GM21360 (cell line): Measurements from ENCODE around the gene MLC1.

Source experiments
- ATAC-seq: cut with Tn5 transposase; IDR thresholded peaks from one replicate; pipeline ENCODE4 v1.9.1; 2021; ENCODE audit warnings: mild to moderate bottlenecking, moderate library complexity; ENCODE audit not compliant: unreplicated experiment

Gene MLC1

DNA sequence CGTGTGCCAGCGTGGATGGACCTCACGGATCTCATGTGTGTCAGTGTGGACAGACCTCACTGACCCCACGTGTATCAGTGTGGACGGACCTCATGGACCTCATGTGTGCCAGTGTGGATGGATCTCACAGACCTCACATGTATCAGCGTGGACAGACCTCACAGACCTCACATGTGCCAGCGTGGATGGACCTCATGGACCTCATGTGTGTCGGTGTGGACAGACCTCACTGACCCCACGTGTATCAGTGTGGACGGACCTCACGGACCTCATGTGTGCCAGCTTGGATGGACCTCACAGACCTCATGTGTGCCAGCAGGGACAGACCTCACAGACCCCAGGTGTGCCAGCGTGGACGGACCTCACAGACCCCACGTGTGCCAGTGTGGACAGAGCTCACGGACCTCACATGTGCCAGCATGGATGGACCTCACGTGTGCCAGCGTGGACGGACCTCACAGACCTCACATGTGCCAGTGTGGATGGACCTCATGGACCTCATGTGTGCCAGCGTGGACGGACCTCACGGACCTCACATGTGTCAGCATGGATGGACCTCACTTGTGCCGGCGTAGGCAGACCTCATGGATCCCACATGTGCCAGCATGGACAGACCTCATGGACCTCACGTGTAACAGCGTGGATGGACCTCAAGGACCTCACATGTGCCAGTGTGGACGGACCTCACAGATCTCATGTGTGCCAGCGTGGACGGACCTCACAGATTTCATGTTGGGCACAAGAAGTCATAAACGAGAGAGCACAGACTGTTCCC lies 45.4 kb downstream of the MLC1 start:
- ATAC-seq, result no peak

DNA sequence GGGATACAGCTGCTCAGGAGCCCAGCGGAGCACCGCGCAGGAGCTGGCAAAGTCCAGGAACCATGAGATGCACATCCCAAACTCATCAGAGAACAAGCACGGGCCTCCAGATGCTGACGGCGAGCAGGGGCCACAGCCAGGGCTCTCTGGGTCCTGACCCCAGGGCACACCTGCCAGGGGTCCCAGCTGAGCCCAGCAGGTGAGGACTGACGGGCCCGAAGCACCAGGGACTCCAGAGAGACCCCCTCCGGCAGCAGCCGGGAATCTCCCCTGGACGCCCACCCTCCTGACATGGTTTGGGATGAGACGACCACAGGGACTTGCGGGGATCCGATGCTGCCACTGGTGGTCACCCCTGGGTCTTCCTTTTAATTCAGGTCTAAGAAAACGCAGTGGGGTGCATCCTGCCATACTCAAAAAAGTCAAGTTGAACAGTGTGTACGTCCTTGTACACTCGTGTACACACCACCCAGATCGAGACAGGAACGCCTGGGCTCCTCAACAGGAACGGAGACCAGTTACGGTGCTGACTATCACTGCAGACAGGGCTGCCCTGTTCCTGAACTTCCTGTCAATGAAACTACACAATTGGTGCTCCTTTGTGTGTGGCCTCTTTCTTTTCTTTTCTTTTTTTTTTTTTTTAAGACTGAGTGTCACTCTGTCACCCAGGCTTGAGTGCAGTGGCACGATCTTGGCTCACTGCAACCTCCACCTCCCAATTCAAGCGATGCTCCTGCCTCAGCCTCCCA lies 49.1 kb downstream of the MLC1 start:
- no peak for ATAC-seq

DNA sequence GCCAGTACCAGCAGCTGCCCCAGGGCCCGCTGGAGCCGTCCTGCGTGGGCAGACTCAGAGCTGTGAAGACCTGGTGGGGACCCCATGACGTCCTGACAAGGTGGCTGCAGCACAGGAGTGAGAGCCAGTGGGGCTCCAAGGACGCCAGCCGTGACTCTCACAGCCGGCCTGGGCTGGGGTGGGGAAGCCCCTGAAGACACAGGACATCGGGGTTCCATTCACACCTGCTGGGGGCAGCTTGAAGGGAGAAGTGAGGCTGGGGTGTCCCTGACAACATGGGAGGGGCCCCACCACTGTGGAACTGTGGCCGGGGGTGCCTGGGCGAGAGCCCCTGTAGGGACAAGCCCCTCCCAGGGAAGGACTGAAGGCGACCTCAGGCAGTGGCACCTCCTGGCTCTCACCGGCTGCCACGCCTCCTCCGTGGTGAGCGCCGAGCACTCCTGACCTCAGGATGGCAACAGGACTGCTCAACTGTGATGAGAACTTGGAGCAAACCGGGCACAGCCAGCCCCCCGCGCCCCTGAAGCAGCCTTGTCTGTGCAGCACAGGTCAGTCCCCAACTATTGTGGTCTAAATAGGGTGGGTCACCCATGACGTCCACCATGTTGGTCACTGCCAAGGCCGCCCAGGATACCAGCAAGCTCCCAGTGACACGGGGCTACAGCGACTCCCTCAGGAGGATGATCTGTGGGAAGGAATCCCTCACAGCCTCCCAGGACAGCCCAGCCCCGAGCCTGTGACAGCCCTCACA lies 49.9 kb downstream of the MLC1 start:
- ATAC-seq, result no peak

DNA sequence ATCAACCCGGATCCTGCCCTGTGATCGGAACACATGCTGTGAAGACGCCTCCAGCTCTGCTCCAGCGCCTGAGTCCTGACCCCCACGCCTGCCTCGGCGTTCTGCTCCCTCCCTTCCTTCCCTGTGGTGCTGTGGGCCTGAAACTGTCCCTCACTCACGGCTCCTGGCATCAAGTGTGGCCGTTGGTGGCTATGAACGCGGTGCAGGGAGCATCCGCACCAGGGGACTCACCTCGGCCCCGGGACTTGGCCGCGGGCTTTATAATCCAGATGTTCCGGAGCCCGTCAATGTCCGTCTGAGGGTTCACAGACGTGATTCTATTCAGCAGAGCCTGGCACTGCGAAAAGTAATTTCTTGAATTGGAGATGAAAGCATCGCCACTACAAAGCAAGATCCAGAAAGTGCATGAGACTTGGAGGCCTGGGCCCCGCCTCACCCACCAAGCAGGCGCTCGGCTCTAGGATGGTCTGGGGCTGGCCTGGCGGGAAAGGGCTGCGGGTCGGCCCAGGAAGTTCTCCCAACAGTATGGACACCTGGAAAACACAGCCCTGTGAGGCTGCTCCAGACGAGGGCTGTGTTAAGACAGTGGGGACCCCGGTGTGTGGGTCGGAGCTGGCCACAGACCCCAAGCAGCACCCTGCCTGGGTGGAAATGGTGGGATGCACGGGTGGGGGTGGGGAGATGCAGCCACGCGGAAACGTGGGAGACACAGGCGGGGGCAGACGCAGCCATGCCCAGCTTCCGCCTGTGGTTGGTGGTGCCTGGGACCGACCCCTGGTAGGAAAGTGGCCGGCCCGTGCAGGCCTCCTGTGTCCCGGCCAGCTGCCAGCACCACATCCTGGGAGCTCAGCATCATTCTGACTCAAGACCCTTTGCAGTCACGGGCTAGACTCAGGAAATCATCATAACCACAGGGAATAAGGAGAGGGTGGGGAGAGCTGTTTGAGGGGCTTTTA lies 50.8 kb downstream of the MLC1 start:
- no peak for ATAC-seq

DNA sequence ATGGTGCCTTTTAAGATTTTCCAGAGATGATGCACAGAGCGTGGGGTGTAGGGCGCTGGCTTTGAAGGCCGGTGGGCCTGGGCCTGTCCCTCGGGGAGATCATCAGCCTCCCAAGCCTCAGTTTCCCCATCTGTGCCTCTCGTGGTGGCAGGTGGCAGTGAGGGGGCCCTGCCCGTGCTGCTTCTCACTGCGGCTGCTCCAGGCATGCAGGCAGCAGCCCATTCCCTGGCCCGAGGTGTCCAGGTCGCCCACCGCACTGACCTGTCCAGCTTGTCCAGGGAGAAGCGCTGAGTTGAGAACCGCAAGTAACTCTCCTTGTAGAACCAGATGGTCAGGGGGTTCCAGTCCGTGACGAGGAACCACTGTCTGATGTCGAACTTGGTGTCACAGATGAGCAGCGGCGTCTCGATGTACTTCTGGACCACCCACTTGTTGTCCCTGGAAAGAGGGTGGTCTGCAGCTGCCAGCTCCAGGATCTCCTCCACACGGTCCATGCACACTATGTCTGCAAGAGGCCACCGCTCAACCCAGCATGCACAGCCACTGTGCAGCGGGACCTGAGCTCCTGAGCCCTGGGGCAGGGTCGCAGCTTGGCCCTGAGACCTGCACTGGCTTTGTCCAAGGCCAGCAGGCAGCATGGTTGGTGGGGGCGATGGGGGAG lies 52.2 kb downstream of the MLC1 start:
- no peak for ATAC-seq

DNA sequence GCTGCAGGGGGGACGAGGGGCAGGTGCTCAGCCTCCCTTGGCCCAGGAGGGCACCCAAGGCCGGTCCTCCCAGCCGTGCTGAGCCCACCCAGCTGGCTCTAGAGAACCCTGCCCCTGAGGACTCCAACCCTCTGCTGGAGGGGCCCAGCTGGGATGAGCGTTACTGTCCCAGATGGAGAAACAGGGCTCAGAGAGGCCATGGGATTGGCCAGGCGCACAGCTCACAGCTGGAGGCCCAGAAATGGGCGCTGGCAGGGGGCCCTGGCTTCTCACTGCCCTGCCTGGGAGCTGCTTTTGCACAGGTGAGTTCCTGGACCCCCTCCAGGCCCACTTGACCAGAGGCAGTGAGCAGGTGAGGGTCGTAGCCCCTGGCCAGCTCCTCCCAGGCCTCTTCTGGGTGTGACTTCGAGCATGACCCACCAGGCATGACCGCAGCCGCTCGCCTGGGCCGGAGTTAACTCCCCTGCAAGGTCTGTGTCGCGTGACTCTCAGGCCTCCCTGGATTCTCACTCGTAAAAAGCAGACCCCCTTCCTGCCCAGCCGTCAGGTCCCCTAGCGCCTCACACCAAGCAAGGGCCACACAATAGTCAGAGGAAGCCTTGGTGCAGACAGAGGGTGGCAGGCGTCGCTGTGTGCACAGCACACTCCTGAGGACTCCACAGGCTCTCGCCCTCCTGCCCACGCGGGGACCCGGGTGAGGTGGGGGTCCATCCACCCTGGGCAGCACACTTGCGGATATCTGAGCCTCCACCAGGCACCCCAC lies 52.9 kb downstream of the MLC1 start:
- no peak for ATAC-seq

DNA sequence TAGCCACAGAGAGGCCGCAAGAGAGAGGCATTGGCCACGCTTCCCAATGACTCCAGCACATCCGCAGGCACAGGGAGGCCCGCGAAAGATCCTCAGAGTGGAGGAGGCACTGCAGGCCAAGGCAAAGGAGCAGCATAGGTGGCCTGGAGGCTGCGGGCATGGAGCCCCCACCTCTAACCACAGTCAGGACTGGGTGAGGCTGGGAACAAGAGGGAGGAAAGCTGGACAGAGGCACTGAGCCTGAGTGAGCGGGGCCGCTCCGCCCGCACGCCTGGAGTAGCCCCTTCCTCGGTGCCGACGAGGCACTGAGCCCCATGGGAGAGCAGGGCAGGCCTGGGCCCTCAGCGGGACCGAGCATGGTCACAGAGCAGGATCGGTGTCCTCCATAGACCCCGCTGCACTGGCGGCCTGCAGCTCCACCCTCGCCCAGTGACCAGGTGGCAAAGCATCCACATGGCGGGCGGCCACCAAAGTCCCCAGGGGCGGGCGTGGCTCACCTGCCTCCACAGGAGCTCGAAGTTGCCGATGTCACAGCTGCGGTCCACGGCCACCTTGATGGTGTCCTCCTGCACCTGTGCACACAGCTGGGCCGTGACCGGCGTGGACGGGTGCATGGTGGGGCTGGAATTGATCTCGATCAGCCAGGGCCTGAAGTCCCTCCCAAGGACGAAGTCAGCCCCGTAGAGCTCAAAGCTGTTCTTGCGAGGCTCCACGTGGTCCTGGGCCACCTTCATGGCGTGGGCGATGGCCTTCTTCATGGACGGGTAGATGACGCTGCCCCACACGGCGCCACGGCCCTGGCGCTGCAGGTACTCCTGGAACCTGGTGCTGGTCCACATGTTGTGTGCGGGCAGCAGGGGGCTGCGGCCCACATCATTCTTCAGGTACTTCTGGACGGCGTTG lies 53.8 kb downstream of the MLC1 start:
- no peak for ATAC-seq

DNA sequence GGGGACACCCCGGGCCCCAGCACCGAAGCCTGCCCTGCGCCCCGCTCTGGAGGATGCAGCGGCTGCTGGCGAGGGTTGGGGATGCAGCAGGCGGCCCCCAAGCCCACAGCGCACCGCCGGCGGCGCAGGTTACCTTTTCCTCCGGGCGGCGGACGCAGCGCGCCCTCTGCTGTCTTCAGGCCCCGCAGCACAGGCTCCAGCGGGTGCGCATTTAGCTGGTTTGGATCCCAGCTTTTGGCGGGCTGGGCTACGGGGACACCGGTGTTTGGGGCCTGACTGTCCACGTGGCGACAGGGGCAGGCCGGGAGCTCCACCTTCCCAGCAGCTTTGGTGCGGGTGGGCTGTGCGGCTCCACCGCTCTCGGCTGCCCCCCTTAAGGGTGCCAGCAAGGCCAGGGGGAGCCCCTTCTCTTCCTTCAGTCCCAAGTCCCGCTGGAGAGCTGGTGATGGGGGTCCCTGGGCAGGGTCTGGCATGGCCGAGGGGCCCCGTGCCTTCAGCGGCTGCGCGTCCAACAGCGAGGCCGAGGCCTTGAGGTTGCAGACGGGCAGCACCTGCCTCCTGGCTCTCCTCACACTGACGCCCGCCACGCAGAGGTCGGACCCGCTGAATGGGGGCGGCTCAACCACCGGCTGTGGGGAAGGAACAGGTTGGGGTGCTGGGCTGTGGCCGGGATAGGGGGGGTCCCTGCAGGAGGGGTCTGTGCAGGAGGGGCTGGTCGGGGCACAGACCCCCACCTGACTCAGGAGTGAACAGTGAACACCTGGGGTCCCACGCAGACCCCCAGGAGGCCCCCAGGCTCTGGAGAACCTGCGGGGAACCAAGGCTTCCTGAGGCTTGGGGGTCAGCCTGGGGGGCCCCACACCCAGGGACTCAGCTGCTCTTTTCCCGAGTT lies 54.7 kb downstream of the MLC1 start:
- no peak for ATAC-seq

DNA sequence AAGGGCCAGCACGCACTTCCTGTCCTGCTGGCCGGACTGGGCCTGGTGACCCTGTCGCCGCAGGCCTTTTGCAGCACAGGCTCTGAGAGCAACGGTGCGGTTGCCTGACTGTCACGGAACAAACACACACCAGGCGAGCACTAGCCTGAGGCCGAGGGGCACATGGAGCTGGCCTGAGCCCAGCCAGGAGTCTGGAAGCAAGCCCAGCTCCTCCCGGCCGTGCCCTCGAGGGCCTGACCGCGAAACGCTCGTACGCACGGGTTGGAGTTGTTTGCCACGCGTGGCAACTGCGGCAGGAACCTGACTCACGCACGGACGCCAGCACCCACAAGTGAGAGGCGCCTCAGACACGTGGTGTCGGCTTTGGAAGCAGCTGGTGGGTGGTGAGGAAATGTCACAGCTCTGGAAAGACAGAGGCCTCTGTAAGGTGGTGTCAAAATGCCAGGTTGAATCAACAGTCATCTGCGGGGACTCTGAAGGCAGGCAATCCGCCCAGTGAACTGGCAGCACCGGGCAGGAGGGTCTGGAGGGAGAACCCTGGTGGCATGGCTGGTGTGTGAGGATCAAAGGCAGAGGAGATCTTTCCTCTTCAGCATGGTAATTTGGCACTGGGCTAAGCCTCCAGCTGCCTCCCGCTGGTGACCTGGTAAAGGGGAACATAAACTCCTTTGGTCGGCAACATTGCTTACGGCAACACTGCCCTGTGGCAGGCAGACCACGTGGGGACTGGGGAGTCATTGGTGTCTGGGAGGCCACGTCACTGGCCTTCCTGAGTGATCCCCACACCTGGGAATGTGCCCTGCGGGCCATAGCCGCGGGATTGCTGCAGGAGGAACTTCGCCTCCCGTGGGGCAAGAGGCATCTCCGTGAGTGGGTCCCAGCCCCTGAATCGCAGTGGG lies 57.3 kb downstream of the MLC1 start:
- no peak for ATAC-seq

DNA sequence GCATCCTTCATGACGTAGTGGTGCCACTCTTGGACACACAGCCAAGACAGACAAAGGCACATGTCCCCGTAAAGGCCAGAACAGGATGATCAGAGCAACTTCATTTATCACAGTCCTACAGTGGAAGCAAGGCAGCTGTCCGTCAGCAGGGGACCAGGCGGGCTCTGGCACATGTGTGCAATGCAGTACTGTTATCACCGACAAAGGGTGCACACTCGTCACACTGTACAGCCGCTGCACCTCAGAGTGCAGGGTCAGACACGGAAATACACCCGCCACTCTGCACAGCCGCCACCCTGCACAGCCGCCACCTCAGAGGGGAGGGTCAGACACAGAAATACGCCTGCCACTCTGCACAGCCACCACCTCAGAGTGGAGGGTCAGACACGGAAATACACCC lies 59.2 kb downstream of the MLC1 start:
- ATAC-seq, result no peak

DNA sequence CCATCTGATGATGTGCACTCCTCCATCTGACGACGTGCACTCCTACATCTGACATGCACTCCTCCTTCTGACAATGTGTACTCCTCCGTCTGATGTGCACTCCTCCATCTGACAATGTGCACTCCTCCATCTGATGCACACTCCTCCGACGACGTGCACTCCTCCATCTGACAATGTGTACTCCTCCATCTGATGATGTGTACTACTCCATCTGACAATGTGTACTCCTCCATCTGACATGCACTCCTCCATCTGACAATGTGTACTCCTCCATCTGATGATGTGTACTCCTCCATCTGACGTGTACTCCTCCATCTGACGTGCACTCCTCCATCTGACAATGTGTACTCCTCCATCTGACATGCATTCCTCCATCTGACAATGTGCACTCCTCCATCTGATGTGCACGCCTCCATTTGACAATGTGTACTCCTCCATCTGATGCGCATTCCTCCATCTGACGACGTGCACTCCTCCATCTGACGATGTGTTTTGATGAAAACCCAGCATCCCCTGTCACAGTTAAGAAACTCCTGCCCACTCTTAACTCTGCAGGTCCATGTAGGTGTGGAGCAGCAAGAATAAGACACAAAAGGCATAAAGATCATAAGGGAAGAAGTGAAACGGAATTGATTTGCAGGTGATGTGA lies 62.9 kb downstream of the MLC1 start:
- no peak for ATAC-seq

DNA sequence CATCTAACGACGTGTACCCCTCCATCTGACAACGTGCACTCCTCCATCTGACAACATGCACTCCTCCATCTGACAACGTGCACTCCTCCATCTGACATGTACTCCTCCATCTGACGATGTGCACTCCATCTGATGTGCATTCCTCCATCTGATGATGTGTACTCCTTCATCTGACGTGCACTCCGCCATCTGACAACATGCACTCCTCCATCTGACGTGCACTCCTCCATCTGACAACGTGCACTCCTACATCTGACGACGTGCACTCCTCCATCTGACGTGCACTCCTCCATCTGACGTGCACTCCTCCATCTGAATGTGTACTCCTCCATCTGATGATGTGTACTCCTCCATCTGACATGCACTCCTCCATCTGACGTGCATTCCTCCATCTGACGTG lies 64.6 kb downstream of the MLC1 start:
- ATAC-seq, result no peak

DNA sequence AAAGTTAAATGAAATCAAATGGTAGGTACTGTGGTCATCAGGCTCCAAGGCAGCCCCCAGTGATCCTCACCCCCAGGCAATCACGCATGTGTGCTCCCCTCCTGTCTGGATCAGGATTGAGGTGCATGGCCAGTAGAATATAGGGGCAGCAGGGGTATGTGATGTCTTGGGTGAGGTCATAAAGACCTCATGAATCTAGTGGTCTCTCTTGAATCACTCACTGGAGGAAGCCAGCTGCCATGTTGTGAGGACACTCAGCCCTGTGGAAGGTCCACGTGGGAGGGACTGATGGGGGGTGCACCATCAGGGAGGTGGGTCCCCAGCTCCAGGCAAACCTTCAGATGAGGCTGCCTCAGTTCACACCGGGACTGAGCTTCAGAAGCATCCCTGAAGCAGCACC lies 65.9 kb downstream of the MLC1 start:
- no peak for ATAC-seq

DNA sequence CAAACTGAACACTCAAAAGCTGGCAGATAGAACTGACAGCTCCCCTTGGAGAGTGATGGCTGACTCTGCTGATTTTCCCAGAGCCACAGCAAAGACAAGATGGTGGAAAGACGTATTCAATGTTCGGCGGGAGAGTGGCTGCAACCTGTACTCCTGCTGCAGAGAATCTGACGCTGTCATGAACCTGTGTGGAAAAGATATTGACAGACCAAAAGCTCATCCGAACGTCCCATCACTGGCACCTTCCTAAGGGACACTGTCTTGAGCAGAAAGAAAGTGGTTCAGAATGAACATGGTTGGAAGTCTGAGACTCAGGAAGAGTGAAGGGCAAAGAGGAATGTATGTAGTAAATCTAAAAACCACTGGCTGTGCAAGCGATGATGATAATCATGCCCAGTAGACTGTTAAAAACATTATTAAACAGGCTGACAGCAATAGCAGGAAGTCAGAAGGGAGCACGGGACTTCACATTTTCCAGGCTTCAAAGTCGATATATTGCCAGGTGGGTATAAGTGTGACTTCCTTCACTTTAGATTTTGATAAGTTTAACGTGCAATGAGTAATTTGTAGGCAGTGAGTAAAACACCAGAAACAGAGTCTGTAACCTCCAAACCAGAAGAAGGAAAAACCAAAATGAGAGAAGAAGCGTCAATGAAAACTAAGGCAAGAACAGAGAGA lies 66.5 kb downstream of the MLC1 start:
- ATAC-seq, result no peak

DNA sequence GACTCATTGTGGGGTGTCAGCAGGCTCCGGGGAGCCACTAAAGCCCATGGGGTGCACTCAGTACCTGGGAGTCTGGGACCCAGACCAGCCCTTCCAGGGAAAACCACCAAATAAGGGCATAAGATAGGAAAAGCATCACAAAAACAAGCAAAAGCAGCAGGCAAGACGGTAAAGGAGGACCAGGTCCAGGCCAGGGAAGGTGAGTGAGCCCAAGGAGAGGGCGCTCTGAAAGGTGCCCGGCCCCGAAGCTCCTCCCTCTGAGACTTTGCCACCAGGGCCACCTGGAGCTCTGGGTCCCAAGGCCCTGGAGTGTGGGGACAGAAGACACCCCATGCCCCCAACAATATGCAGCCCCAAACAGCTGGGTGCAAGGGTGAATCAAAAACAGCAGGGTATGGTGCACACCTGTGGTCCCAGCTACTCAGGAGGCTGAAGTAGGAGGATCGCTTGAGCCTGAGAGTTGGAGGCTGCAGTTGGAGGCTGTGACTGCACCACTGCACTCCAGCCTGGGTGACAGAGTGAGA lies 67.5 kb downstream of the MLC1 start:
- ATAC-seq, result no peak
